HG03571 (cell line): ENCODE measurements around the gene RASA3.
"Not testable (repeated sequence)": the region's sequence is repeated elsewhere in the genome, so short reads cannot be mapped to it uniquely, and the experiment has no call there.

Experiments used
- ATAC-seq: cut with Tn5 transposase; IDR thresholded peaks from one replicate; pipeline ENCODE4 v1.9.1; 2021; ENCODE audit not compliant: unreplicated experiment

Gene RASA3

GRCh38 chr13:114115796-114116195 is 16.6 kb downstream of the RASA3 start:
- ATAC-seq: no peak

- no peak for ATAC-seq
These were observed 17.2 kb downstream of the RASA3 start for GRCh38 chr13:114115191-114115671.

DNA sequence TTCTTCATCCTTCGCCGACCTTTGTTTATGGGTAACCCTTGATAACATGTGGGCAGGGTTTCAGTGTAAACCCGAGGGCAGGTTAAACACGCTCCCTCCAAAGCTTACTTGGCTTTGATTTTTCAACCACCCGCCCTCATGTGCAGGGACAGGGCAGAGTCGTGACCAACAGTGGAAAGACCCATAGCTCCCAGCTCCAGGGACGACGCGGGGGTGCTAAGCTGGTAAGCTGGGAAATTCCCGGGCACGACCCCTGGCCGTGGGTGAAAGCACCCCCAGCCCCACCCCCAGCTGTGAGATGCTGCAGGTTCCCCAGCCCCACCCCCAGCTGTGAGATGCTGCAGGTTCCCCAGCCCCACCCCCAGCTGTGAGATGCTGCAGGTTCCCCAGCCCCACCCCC is 17.8 kb downstream of the RASA3 start:
- ATAC-seq: not testable (repeated sequence)

- ATAC-seq: no peak
These were observed 18.3 kb downstream of the RASA3 start for GRCh38 chr13:114114006-114114640.

DNA sequence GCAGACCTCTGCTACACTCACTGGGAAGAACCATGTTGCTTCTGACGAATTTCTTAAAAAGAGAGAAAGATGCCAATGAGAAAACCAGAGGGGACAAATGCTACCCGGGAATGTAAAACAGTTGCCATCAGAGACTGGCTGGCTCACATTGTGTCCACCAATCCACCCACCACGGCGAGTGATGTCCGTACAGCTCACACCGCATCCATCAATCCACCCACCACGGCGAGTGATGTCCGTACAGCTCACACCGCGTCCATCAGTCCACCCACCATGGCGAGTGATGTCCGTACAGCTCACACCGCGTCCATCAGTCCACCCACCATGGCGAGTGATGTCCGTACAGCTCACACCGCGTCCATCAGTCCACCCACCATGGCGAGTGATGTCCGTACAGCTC is 19.0 kb downstream of the RASA3 start:
- not testable (repeated sequence) for ATAC-seq

GRCh38 chr13:114112826-114113322 is 19.5 kb downstream of the RASA3 start:
- ATAC-seq: no peak

DNA sequence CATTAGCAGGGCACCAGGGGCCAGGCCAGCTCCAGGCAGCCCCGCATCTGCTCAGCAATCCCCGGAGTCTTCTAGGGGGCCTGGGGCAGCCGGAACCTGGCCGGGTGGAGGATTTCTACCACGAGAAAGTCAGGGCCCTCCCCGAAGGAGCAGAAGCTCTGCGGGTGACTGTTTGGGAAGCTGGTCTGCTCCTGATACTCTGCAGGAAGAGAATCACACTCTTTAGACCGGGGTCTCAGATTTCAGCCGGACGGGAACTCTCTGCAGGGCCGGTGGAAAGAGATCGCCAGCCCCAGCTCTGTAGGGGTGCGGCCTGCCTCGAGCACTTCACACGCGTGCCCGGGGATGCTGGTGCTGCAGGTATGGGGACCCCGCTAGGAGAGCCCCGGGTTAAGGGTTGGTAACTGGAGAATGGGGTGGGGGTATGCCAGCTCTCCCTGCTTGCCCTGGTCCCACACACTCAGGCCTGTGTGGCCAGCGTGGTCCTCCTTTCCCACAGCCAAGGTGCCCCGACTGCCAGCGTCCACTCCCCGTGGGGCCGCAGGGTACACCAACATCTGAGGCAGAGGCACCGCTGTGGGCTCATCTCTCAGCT is 20.1 kb downstream of the RASA3 start:
- no peak for ATAC-seq

DNA sequence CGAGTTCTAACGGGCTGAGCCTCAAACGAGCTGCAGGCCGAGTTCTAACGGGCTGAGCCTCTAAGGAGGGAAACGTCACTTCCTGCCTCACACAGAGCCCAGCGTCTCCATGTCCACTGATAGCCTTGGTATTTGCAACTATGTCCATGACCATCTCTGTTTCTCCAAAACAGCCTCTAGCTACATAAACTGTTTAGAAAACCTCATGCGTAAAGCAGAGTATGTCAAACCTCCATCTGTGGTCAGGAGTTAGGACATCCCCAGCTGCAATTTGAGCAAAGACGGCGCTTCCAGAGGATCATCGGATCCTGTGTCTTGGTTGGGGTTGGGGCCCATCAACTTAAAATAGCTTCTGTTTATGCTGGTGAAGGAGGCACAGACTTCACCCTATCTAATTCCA is 20.8 kb downstream of the RASA3 start:
- ATAC-seq: no peak

- ATAC-seq: not testable (repeated sequence)
These were observed 21.6 kb downstream of the RASA3 start for GRCh38 chr13:114110830-114111189.

DNA sequence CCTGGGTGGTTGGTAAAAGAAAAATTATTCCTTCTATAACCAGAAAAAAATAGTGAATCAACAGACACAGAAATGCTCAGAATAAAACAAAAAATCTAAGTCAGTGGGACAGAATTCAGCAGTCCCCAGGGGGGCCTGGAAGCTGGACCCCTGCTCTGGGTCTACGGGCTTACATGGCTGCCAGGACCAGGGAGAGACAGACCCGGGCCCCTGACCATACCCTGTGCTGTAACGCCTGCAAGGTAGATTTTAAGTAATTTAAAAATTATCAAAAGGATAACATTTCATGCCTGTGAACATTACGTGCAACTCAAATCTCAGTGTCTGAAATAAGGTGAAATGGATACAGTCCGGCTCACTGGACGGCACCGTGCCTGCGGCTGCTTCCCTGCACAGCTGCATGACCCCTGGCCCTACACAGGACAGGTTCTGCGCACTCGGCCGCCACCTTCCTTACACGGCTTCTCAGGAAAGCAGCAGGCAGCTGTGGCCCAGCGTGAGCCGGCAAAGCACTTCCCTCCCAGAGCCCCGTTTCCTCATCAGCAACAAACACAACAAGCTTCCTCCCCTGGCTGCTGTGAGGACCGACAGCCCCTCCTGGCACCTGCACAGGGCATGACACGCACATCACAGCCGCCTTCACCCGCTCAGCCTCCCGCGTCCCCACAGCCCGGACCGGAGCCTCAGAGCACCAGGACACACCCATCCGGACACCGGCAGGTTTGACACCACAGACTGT is 22.2 kb downstream of the RASA3 start:
- peak; percentile 60 for ATAC-seq

DNA sequence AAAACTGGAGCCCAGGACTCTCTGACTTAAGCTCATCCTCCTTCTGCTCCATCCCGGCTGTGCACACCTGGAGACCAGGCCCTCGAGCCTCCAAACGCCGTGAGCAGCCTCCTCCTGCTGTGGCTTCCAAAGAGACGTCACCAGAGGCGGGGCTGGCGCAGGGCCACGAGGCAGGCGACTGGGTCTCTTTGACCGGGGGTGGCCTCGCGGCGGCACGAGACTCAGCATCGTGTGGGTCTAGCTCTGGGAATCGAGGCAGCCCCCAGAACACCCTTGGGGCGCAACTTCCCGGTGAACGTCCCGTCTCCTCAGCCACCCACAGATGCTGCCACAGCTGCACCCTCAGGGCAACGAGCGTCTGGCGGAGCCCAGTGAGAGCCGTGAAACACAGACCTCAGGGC is 22.8 kb downstream of the RASA3 start:
- no peak for ATAC-seq

- no peak for ATAC-seq
These were observed 23.5 kb downstream of the RASA3 start for GRCh38 chr13:114108894-114109293.

DNA sequence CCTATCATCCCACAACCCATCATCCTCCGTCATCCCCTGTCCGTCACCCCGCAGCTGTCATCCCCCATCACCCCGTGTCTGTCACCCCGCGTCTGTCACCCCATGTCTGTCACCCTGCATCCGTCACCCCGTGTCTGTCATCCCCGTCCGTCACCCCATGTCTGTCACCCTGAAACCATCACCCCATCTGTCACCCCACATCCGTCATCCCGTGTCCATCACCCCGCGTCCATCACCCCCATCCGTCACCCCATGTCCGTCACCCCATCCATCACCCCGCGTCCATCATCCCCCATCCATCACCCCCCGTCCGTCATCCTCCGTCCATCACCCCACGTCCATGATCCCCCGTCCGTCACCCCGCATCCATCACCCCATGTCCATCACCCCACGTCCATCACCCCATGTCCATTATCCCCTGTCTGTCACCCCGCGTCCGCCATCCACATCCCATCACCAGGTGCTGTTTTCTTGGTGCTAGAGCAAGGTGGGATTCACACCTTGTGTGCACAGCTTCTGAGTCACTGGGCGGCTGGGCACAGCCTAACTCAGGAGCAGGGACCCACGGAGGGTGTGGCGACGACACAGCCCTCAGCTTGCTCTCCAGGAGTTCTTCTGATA is 24.2 kb downstream of the RASA3 start:
- ATAC-seq: no peak

DNA sequence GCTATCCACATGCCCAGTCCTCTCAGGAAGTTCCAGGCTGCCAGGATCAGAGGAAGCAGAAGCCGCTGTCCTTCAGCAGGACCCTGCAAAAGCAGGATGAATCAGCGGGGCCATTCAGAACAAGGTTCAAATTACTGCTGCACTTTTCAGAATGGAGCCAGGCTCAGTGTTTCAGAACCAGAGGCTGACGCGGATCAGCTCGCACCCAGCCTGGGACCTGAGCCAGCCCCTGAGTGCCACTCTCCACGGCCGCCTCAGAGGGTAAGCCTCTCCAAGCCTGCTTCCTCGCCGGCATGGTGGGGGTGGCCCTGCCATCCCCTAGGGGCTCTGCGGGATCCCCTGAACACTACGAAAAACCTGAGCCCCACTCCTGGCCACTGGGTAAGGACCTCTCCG is 24.7 kb downstream of the RASA3 start:
- ATAC-seq: no peak

GRCh38 chr13:114106991-114107685 is 25.3 kb downstream of the RASA3 start:
- ATAC-seq: no peak

GRCh38 chr13:114106526-114106925 is 25.9 kb downstream of the RASA3 start:
- ATAC-seq: no peak

- no peak for ATAC-seq
These were observed 26.8 kb downstream of the RASA3 start for GRCh38 chr13:114105521-114106225.

DNA sequence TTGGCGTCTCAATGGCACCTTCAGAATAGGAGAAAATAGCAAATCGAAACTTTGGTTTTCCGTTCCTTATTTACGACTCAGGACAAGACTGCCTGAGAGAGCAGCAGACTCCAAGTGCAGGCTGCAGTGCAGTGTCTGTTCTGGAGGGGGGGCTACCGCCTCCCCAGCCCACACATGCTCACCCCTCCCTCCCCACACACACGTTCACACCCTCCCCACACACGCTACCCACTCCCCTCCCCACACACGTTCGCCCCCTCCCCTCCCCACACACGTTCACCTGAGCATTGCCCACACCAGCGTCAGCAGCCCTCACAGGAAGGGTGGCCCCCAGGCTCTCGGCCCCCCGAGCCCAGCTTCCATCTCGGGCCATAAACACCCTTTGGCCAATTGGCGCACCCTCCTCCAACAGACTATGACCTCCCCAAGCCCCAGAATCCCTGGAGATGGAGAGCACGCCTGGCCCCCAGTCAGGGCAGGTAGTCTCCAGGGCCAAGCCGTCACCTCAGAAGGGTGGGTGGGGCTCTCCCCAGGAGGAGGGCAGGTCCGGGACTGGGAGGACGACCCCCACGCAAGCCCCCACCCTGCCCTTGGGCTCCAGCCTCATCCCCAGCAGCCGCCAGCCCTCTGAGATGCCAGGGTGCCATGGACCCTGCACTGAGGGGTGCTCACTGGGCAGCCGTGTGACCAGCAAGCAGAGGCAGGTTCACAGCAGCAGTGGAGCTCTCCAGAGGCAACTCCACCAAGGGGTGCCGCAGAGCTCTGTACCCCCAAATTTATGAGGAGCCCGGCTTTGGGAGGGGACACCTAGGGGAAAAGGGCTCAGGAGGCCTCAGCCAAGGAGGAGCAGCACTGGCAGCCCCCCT is 27.5 kb downstream of the RASA3 start:
- ATAC-seq: no peak
